Vagina (tissue), 2 donors: Measurements from ENCODE around the gene DDX31.

Source experiments
- POLR2AphosphoS5 ChIP-seq, 2 donors: sonication (generic); formaldehyde crosslinking; IDR thresholded peaks; one replicate each; pipeline ENCODE4 v1.9.0; 2017; ENCODE audit warnings: antibody characterized with exemption in 2 of 2, mild to moderate bottlenecking in 2 of 2, low read depth in 1 of 2; ENCODE audit not compliant: insufficient read depth in 1 of 2
- TF ChIP-seq, protein P1 (sequence below), 3 experiments: fragments of 450-650 bp in 2 of 3; fragments of 200-600 bp in 1 of 3; sonication (generic) in 1 of 3; IDR thresholded peaks; one replicate each; pipeline ENCODE4 v1.5.1; 2017 to 2019; ENCODE audit warnings: antibody characterized with exemption in 3 of 3, mild to moderate bottlenecking in 2 of 3, moderate library complexity in 2 of 3

DNA sequence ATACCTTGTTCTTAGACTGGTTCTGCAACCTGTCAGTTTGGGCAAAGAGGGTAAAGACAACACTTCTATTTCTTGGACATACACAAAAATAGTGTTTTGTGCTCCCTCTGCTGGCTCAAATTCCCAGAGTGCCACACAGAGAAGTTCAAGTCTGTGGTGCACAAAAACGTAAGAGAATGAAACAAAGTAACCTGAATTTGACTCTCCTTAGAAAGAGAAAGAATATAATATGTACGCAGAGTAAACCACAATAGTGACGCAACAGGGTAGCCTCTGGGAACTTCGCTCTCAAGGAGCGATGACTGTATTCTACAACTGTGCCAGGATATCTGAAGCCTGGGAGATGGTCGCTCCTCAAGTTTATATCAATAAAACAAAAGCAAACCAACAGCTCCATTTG lies 18.5 kb downstream of the DDX31 start:
- TF ChIP-seq, protein P1, sequence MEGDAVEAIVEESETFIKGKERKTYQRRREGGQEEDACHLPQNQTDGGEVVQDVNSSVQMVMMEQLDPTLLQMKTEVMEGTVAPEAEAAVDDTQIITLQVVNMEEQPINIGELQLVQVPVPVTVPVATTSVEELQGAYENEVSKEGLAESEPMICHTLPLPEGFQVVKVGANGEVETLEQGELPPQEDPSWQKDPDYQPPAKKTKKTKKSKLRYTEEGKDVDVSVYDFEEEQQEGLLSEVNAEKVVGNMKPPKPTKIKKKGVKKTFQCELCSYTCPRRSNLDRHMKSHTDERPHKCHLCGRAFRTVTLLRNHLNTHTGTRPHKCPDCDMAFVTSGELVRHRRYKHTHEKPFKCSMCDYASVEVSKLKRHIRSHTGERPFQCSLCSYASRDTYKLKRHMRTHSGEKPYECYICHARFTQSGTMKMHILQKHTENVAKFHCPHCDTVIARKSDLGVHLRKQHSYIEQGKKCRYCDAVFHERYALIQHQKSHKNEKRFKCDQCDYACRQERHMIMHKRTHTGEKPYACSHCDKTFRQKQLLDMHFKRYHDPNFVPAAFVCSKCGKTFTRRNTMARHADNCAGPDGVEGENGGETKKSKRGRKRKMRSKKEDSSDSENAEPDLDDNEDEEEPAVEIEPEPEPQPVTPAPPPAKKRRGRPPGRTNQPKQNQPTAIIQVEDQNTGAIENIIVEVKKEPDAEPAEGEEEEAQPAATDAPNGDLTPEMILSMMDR (IDR thresholded peaks at IDR 0.05): no peak
- no peak for TF ChIP-seq POLR2AphosphoS5 (IDR thresholded peaks at IDR 0.05; ENCODE audit: insufficient read depth in 1 of 2, low read depth in 1 of 2)
